MCF 10A (cell line): ENCODE results near the gene PTH2R. TPM values are rescaled to one million over a fixed set of nuclear protein-coding genes. Genes with fewer than 3 reads are reported as not detected.
A peak's percentile ranks its signal among the peaks of the same experiment; 100 is the strongest.

Experiments
- BruUV-seq: library from RNA; stranded (reverse); fragments of 400-500 nt; replicated peaks from 2 replicates; lab custom pipeline; 2021; lab: Mats Ljungman, UMichigan
- CTCF ChIA-PET: fragments of 300-600 bp; sonication (Branson Sonifier 250); formaldehyde crosslinking; extraction: SDS; loops from one replicate; lab custom pipeline; 2021; ENCODE audit warnings: antibody characterized with exemption, inconsistent platforms; lab: Yijun Ruan, JAX
- POLR2A ChIA-PET: fragments of 300-600, 350-650 bp; sonication (Branson Sonifier 250); formaldehyde crosslinking; extraction: SDS; loops from one replicate; lab custom pipeline; 2020; ENCODE audit warnings: antibody characterized with exemption, inconsistent platforms; lab: Yijun Ruan, JAX
- DNase-seq: peaks from one replicate; pipeline ENCODE4 v3.0.0-alpha.2; 2018; ENCODE audit not compliant: unreplicated experiment
- H3K27ac Mint-ChIP-seq: one replicate; pipeline ENCODE4 v1.8.0; 2022; ENCODE audit warnings: mild to moderate bottlenecking, low read depth, mixed read lengths; ENCODE audit not compliant: unreplicated experiment
- H3K27me3 Mint-ChIP-seq: one replicate; pipeline ENCODE4 v1.8.0; 2022; ENCODE audit warnings: mixed read lengths; ENCODE audit not compliant: insufficient read depth, unreplicated experiment
- H3K36me3 Mint-ChIP-seq: one replicate; pipeline ENCODE4 v1.8.0; 2022; ENCODE audit warnings: mild to moderate bottlenecking, moderate library complexity, mixed read lengths; ENCODE audit not compliant: insufficient read depth, unreplicated experiment
- H3K4me1 Mint-ChIP-seq: one replicate; pipeline ENCODE4 v1.8.0; 2022; ENCODE audit warnings: mixed read lengths; ENCODE audit not compliant: insufficient read depth, unreplicated experiment
- H3K4me3 Mint-ChIP-seq: one replicate; pipeline ENCODE4 v1.8.0; 2022; ENCODE audit warnings: mild to moderate bottlenecking, moderate library complexity, mixed read lengths; ENCODE audit not compliant: unreplicated experiment
- H3K9me3 Mint-ChIP-seq: one replicate; pipeline ENCODE4 v1.8.0; 2022; ENCODE audit warnings: mixed read lengths; ENCODE audit not compliant: unreplicated experiment
- intact Hi-C: fragments of 100-400 bp; cut with micrococcal nuclease; formaldehyde crosslinking; loops from 2 replicates; pipeline ENCODE4 v1.14.1; 2022
- total RNA-seq: library from RNA; stranded (reverse); gene quantifications from 2 replicates; pipeline ENCODE4 v1.2.3, GENCODE V29; 2022
- TF ChIP-seq, protein P1 (sequence below): fragments of 200-600 bp; IDR thresholded peaks from one replicate; pipeline ENCODE4 v1.8.0; 2022; ENCODE audit warnings: antibody characterized with exemption, mild to moderate bottlenecking; ENCODE audit not compliant: unreplicated experiment

The PTH2R gene
- total RNA-seq, 1 experiment from 2014 or later: not detected

DNA sequence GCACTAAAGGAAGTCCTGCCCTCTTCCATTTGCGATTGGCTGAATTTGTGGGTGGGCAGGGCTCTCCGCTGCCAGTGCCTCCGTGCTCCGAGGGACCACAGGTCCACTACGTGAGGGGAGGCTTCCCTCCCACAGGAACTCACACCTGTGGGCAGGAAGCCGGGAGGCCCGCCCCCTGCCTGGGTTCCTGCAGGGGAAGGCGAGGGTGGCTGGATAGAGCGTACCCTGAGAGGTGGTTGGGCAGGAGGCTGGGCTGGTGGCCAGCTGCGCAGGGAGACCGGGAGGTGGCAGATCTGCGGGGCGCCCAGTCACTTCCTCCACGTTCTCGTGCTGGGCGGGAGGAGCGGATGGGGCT lies 47.0 kb upstream of the PTH2R start:
- ChIA-PET POLR2A (no interaction called here), CTCF (no interaction called here)
- intact Hi-C loops: no loop called here
- H3K4me3 Mint-ChIP-seq: no peak overlapping the region
- BruUV-seq: no TSS peak
- DNase-seq: no peak
- no peaks in the 10 kb centered on the region for H3K9me3 Mint-ChIP-seq
- peaks cover 29% of the 10 kb centered on the region for H3K36me3 Mint-ChIP-seq
- H3K27me3 Mint-ChIP-seq: no peaks in the 10 kb centered on the region
- H3K4me1 Mint-ChIP-seq: peaks cover 20% of the 10 kb centered on the region
- TF ChIP-seq, protein P1, sequence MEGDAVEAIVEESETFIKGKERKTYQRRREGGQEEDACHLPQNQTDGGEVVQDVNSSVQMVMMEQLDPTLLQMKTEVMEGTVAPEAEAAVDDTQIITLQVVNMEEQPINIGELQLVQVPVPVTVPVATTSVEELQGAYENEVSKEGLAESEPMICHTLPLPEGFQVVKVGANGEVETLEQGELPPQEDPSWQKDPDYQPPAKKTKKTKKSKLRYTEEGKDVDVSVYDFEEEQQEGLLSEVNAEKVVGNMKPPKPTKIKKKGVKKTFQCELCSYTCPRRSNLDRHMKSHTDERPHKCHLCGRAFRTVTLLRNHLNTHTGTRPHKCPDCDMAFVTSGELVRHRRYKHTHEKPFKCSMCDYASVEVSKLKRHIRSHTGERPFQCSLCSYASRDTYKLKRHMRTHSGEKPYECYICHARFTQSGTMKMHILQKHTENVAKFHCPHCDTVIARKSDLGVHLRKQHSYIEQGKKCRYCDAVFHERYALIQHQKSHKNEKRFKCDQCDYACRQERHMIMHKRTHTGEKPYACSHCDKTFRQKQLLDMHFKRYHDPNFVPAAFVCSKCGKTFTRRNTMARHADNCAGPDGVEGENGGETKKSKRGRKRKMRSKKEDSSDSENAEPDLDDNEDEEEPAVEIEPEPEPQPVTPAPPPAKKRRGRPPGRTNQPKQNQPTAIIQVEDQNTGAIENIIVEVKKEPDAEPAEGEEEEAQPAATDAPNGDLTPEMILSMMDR: no peak
- no peak overlapping the region for H3K27ac Mint-ChIP-seq

DNA sequence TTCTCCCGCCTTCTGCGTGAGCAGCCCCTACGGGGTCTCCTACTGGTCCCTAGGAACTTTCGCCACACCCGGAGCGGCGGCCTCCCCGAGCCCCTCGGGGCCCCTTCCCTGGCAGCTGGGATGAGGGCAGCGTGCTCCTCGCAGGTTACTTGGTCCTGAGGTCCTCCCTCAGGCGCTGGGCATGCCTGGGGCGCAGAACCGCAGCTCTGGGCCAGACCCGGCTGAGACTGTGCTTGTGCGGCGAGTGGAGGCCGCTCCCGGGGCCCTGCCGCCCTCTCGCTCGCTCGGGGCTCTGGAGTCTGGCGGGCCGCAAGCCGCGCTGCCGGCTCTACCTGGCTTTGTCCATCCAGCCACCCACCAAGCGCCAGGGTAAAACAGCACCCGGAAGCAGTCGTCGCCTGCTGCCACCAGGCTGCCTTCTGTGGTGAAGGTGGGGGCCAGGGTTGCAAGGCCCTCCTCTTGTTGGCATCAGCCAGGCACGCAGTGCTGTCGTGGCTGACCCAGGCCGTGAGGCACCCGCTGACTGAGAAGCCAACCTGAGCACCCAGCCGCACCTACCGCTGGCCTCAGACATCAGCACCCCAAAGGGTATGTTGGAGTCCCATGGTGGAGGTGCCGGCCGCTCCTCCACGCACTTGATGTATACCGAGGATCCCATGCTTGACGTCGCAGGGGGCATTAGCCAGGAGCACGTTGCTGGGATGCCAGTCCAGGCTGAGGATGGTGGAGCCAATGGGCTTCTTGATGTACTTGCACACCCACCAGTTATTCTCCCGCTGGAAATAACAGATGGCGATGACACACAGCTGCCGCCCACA lies 46.1 kb upstream of the PTH2R start:
- Mint-ChIP-seq H3K27ac (no peak overlapping the region), H3K36me3 (peaks cover 21% of the 10 kb centered on the region), H3K9me3 (no peaks in the 10 kb centered on the region), H3K4me3 (no peak overlapping the region), H3K27me3 (no peaks in the 10 kb centered on the region), H3K4me1 (peaks cover 20% of the 10 kb centered on the region)
- no TSS peak for BruUV-seq
- POLR2A ChIA-PET: no interaction called here
- TF ChIP-seq, protein P1: no peak
- DNase-seq: no peak
- CTCF ChIA-PET: no interaction called here
- intact Hi-C loops: no loop called here

DNA sequence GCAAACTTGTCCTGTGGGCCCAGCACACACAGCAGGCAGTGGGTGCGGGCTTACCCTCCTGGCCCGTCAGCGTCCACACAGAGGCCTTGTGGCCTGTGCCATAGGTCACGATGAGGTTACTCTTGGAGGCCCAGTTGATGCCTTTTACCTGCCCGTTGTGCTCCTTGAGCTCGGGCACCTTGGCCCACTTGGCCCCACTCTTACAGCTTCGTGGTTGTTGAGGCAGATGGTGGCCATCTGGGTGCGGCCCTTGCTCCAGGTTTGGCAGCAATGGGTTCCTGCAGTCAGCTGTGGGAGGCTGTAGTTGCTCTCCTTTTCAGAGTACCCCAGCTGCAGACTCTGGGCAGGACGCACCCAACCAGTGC lies 45.5 kb upstream of the PTH2R start:
- peaks cover 20% of the 10 kb centered on the region for H3K4me1 Mint-ChIP-seq
- BruUV-seq: no TSS peak
- H3K27me3 Mint-ChIP-seq: no peaks in the 10 kb centered on the region
- H3K9me3 Mint-ChIP-seq: no peaks in the 10 kb centered on the region
- no peak overlapping the region for H3K27ac Mint-ChIP-seq
- TF ChIP-seq, protein P1: no peak
- CTCF ChIA-PET: interaction anchor here (0.6 to 0.9 kb wide), 3 partner anchors 12 to 1829 kb away, joined by 3 to 4 read pairs (median 3); no protein-coding TSS in a partner anchor
- no peak overlapping the region for H3K4me3 Mint-ChIP-seq
- POLR2A ChIA-PET: no interaction called here
- DNase-seq: no peak
- intact Hi-C loops: no loop called here
- H3K36me3 Mint-ChIP-seq: peaks cover 18% of the 10 kb centered on the region

DNA sequence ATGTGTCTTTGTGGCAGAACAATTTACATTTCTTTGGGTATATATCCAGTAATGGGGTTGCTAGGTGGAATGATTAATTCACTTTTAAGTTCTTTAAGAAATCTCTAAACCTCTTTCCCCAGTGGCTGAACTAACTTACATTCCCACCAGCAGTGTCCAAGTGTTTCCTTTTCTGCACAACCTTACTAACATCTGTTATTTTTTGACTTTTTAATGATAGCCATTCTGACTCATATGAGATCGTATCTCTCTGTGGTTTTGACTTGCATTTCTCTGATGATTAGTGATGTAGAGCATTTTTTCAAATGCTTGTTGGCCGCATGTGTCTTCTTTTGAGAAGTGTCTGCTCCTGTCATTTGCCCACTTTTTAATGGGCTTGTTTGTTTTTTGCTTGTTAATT lies 43.1 kb upstream of the PTH2R start:
- ChIA-PET POLR2A (interaction anchor here (0.7 kb wide), 1 partner anchor 1047 kb away, joined by 3 read pairs; no protein-coding TSS in a partner anchor), CTCF (no interaction called here)
- peak; percentile 34 for DNase-seq
- Mint-ChIP-seq H3K27me3 (no peaks in the 10 kb centered on the region), H3K9me3 (no peaks in the 10 kb centered on the region), H3K36me3 (peaks cover 18% of the 10 kb centered on the region), H3K4me3 (no peak overlapping the region), H3K4me1 (peaks cover 24% of the 10 kb centered on the region), H3K27ac (peak overlapping the region; percentile 75)
- BruUV-seq: no TSS peak
- TF ChIP-seq, protein P1: no peak
- intact Hi-C loops: no loop called here
